K562 (cell line): ENCODE results near the gene RPS6KA4. TPM values are rescaled to one million over a fixed set of nuclear protein-coding genes. Genes with fewer than 3 reads are reported as not detected.

Source experiments
- ATAC-seq: fragments of 200-7000 bp; cut with Tn5 transposase; 3 replicates; pipeline ENCODE4 v1.9.1; 2020; ENCODE audit warnings: moderate library complexity
- BruUV-seq: library from RNA; stranded (reverse); fragments of 400-500 nt; replicated peaks from 2 replicates; lab custom pipeline; 2021; lab: Mats Ljungman, UMichigan
- CTCF ChIA-PET: fragments of 300-600 bp; formaldehyde crosslinking; extraction: SDS; loops from one replicate; lab custom pipeline; 2021; ENCODE audit warnings: low intra/inter-chr PET ratio; lab: Yijun Ruan, JAX
- POLR2A ChIA-PET: fragments of 300-600, 350-650 bp; sonication (Branson Sonifier 250); formaldehyde crosslinking; extraction: SDS; loops from one replicate; lab custom pipeline; 2021; ENCODE audit warnings: antibody characterized with exemption, inconsistent platforms; lab: Yijun Ruan, JAX
- DNase-seq, 4 experiments: peaks; one replicate each; pipeline versions ENCODE4 v3.0.0 to v3.0.0-alpha.2; 2011 to 2018; ENCODE audit warnings: low spot score in 3 of 4, mixed read lengths in 3 of 4; ENCODE audit errors: extremely low read depth in 1 of 4
- FAIRE-seq: peaks from 2 replicates; lab custom pipeline; 2011; peaks lifted over from hg19 to GRCh38; lab: Jason Lieb, UNC
- H2AFZ ChIP-seq: 2 replicates; pipeline ENCODE4 v1.6.0; 2011; ENCODE audit warnings: low read depth, low read length, control low read depth, inconsistent platforms
- H3K27ac ChIP-seq: fragments of 200-600 bp; 3 replicates; pipeline ENCODE4 v1.8.0; 2011; ENCODE audit warnings: low read depth, mild to moderate bottlenecking, control low read depth, inconsistent platforms, low read length, moderate library complexity, mixed read lengths; ENCODE audit errors: extremely low read depth
- H3K27me3 ChIP-seq, 2 experiments: fragments of 300-600 bp in 1 of 2; 2 replicates in 1 of 2; 3 replicates in 1 of 2; pipeline versions ENCODE4 v1.6.0 to v1.8.0; 2011; ENCODE audit warnings: inconsistent platforms in 2 of 2, low read length in 2 of 2, mild to moderate bottlenecking in 1 of 2, mixed read lengths in 1 of 2, moderate library complexity in 1 of 2; ENCODE audit not compliant: control insufficient read depth in 2 of 2, insufficient read depth in 2 of 2
- H3K36me3 ChIP-seq: fragments of 300-600 bp; 3 replicates; pipeline ENCODE4 v1.8.0; 2011; ENCODE audit warnings: mild to moderate bottlenecking, low read length, inconsistent platforms; ENCODE audit not compliant: control insufficient read depth, insufficient read depth
- H3K4me1 ChIP-seq, 2 experiments: fragments of 200-600 bp in 1 of 2; replicated peaks in 1 of 2; 2 replicates in 1 of 2; 3 replicates in 1 of 2; pipeline versions ENCODE4 v1.5.1 to v1.8.0; 2011; ENCODE audit warnings: inconsistent platforms in 2 of 2, low read length in 2 of 2, mild to moderate bottlenecking in 1 of 2, mixed read lengths in 1 of 2, moderate library complexity in 1 of 2; ENCODE audit not compliant: control insufficient read depth in 2 of 2, insufficient read depth in 2 of 2
- H3K4me2 ChIP-seq: 2 replicates; pipeline ENCODE4 v1.6.1; 2011; ENCODE audit warnings: low read length, control low read depth, inconsistent platforms, mixed read lengths; ENCODE audit not compliant: insufficient read depth
- H3K4me3 ChIP-seq: fragments of 200-600 bp; sonication (generic), shearing (Covaris generic); 2 replicates; pipeline ENCODE4 v1.5.1; 2016; ENCODE audit warnings: control low read depth, inconsistent platforms
- H3K79me2 ChIP-seq: fragments of 200-600 bp; 3 replicates; pipeline ENCODE4 v1.8.0; 2011; ENCODE audit warnings: low read length, inconsistent platforms; ENCODE audit not compliant: control insufficient read depth, insufficient read depth
- H3K9ac ChIP-seq, 2 experiments: 2 replicates each; pipeline versions ENCODE4 v1.6.0 to v1.6.1; 2011; ENCODE audit warnings: low read depth in 2 of 2, low read length in 2 of 2, control low read depth in 1 of 2, inconsistent platforms in 1 of 2, mild to moderate bottlenecking in 1 of 2, mixed read lengths in 1 of 2; ENCODE audit not compliant: insufficient read depth in 1 of 2
- H3K9me1 ChIP-seq: one replicate; pipeline ENCODE4 v1.6.0; 2011; ENCODE audit warnings: inconsistent platforms, mild to moderate bottlenecking, low read length, moderate library complexity; ENCODE audit not compliant: control insufficient read depth, insufficient read depth
- H3K9me3 ChIP-seq: replicated peaks from 2 replicates; pipeline ENCODE4 v1.5.1; 2011; ENCODE audit warnings: low read depth, low read length, inconsistent platforms; ENCODE audit not compliant: control insufficient read depth, insufficient read depth
- H4K20me1 ChIP-seq: replicated peaks from 2 replicates; pipeline ENCODE4 v1.6.1; 2011; ENCODE audit warnings: low read length, inconsistent platforms, mixed read lengths; ENCODE audit not compliant: control insufficient read depth, insufficient read depth
- ARNT ChIP-seq, 2 experiments: fragments of 450-650 bp; IDR thresholded peaks; 2 replicates each; pipeline ENCODE4 v1.6.1; 2016; ENCODE audit warnings: mild to moderate bottlenecking in 1 of 2
- CTCF ChIP-seq, 3 experiments: IDR thresholded peaks in 2 of 3; conservative IDR thresholded peaks in 1 of 3; 2 replicates each; pipeline ENCODE4 v1.5.1; 2011 to 2012; ENCODE audit warnings: low read length in 3 of 3, mild to moderate bottlenecking in 3 of 3, control low read depth in 2 of 3, improper control_type of control experiment in 1 of 3, inconsistent platforms in 1 of 3, low read depth in 1 of 3, mixed read lengths in 1 of 3, moderate library complexity in 1 of 3; ENCODE audit not compliant: insufficient read depth in 2 of 3
- HNRNPUL1 ChIP-seq: fragments of 200-400 bp; formaldehyde crosslinking; IDR thresholded peaks from 2 replicates; pipeline ENCODE4 v1.6.1; 2017; ENCODE audit warnings: low read length
- NCOA1 ChIP-seq: fragments of 450-650 bp; IDR thresholded peaks from 2 replicates; pipeline ENCODE4 v1.6.1; 2016; ENCODE audit warnings: low read depth
- NEUROD1 ChIP-seq: fragments of 150-350 bp; IDR thresholded peaks from 2 replicates; pipeline ENCODE4 v1.6.1; 2014; ENCODE audit warnings: borderline replicate concordance, low read length, low read depth; ENCODE audit not compliant: partially characterized antibody
- NR4A1 ChIP-seq, 2 experiments: fragments of 250-450 bp in 1 of 2; fragments of 450-650 bp in 1 of 2; sonication (Bioruptor Pico) in 1 of 2; IDR thresholded peaks; 2 replicates each; pipeline versions ENCODE4 v1.4.0 to v1.6.1; 2016 to 2020; ENCODE audit warnings: mild to moderate bottlenecking in 2 of 2, missing compliant biosample characterization in 1 of 2, missing genetic modification characterization in 1 of 2, moderate library complexity in 1 of 2
- POLR2G ChIP-seq: fragments of 200-400 bp; formaldehyde crosslinking; IDR thresholded peaks from 2 replicates; pipeline ENCODE4 v1.6.1; 2017; ENCODE audit warnings: low read depth, mild to moderate bottlenecking, antibody characterized with exemption, low read length, moderate library complexity
- RBFOX2 ChIP-seq: fragments of 200-400 bp; formaldehyde crosslinking; IDR thresholded peaks from 2 replicates; pipeline ENCODE4 v1.6.1; 2017; ENCODE audit warnings: low read depth, mild to moderate bottlenecking, low read length, moderate library complexity
- ZEB2 ChIP-seq: fragments of 450-650 bp; IDR thresholded peaks from 2 replicates; pipeline ENCODE4 v1.6.1; 2016
- ZNF778 ChIP-seq: fragments of 450-650 bp; formaldehyde crosslinking; IDR thresholded peaks from 2 replicates; pipeline ENCODE4 v1.4.0; 2020; ENCODE audit warnings: mild to moderate bottlenecking, moderate library complexity
- WGBS: fragments of 100-300 bp; shearing (Covaris generic); methylation state at CpG from one replicate; pipeline ENCODE4 v1.1.6; 2016; ENCODE audit warnings: low coverage, mixed read lengths; ENCODE audit not compliant: insufficient coverage; ENCODE audit errors: missing lambda C conversion rate; 5-methylcytosine and 5-hydroxymethylcytosine counted together
- in situ Hi-C: fragments of 300-500 bp; cut with MboI; formaldehyde crosslinking; loops from 4 replicates; pipeline ENCODE4 v1.15.0; 2018; ENCODE audit warnings: inconsistent platforms, mixed read lengths
- intact Hi-C: fragments of 100-400 bp; cut with micrococcal nuclease; formaldehyde crosslinking; loops from 2 replicates; pipeline ENCODE4 v1.14.2; 2022
- polyA plus RNA-seq, 8 experiments: library from polyadenylated mRNA; depleted of rRNA in 4 of 8; stranded (reverse) in 5 of 8; unstranded in 3 of 8; fragments of >200 nt; fragmentation: Nextera tagmentation in 2 of 8; fragmentation: Illumina TruSeq in 1 of 8; extraction: Ambion mirVana in 2 of 8; extraction: Trizol in 1 of 8; gene quantifications; 2 replicates each; pipeline versions ENCODE4 v1.2.1 to v1.2.3, GENCODE V29; 2011 to 2014; ENCODE audit warnings: inconsistent platforms in 1 of 8, missing spikeins in 1 of 8
- total RNA-seq, 7 experiments: library from RNA; depleted of rRNA in 6 of 7; stranded (reverse); fragments of >200 nt in 6 of 7; fragmentation: Illumina TruSeq in 2 of 7; extraction: Trizol in 2 of 7; gene quantifications; 2 replicates each; pipeline versions ENCODE4 v1.2.1 to v1.2.3, GENCODE V29; 2011 to 2021; ENCODE audit warnings: low replicate concordance in 1 of 7
- TF ChIP-seq, protein P1 (sequence below), 2 experiments: fragments of 450-650 bp; conservative IDR thresholded peaks; 2 replicates each; pipeline ENCODE4 v1.6.1; 2017; ENCODE audit warnings: mild to moderate bottlenecking in 2 of 2, moderate library complexity in 2 of 2
- TF ChIP-seq, protein P2 (sequence below): sonication (generic); formaldehyde crosslinking; IDR thresholded peaks from 2 replicates; pipeline ENCODE4 v1.8.1; 2023; ENCODE audit warnings: mild to moderate bottlenecking, missing genetic modification reagents

Gene RPS6KA4
- total and polyA plus RNA-seq, 9 of the 15 experiments (the other 6 are each of a cell fraction or from before 2014, with no cell fraction given) = 0.15 to 23.8 (median 9.8) TPM

DNA sequence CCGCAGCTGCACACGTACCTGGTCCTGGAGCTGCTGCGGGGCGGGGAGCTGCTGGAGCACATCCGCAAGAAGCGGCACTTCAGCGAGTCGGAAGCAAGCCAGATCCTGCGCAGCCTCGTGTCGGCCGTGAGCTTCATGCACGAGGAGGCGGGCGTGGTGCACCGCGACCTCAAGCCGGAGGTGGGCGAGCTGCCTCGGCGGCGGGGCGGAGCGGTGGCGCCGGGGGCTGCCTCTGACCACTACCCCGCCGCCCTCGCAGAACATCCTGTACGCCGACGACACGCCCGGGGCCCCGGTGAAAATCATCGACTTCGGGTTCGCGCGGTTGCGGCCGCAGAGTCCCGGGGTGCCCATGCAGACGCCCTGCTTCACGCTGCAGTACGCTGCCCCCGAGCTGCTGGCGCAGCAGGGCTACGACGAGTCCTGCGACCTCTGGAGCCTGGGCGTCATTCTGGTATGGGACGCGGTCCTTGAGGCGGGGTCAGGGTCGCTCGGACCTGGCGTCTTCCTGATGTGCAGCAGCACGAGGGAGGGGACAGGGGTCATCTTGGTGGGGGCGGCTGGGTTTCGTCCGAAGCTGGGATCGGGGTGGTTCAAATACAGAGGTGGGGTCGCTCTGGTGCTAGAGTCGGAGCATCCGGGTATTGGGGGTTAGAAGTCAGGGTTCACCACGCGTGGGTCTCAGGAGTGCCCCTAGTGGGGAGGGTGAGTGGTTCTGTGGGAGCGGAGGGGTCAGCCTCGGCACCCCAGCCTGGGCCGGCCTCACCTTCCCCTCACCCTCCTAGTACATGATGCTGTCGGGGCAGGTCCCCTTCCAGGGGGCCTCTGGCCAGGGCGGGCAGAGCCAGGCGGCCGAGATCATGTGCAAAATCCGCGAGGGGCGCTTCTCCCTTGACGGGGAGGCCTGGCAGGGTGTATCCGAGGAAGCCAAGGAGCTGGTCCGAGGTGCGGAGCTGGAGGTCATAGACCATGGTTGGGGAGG lies 10.8 kb downstream of the RPS6KA4 start:
- Histone ChIP-seq H3K4me1 (peaks cover 0 to 26% of the 10 kb centered on the region in 2 experiments; a peak in 2 of 5 replicates), H3K27ac (no peak overlapping the region), H2AFZ (no peak overlapping the region), H3K36me3 (peaks cover 47% of the 10 kb centered on the region; the same call in 2 of the 3 replicates), H3K9me1 (no peaks in the 10 kb centered on the region), H3K79me2 (no peaks in the 10 kb centered on the region), H3K4me2 (no peak overlapping the region), H3K9ac (no peak overlapping the region; a peak in 1 of 4 replicates), H3K9me3 (no peaks in the 10 kb centered on the region; the same call in 1 of the 2 replicates), H3K4me3 (no peak overlapping the region), H4K20me1 (no peaks in the 10 kb centered on the region), H3K27me3 (no peaks in the 10 kb centered on the region)
- intact Hi-C loops (no loop called here), in situ Hi-C loops (no loop called here)
- 97% methylated on average over 23 of the region's 82 CpGs for WGBS
- ChIA-PET CTCF (no interaction called here), POLR2A (interaction anchor here (1.6 kb wide), 1 partner anchor 13 kb away, joined by 5 read pairs; no protein-coding TSS in a partner anchor)
- no peak for ATAC-seq
- no TSS peak for BruUV-seq
- DNase-seq = no peak
- TF ChIP-seq RBFOX2 = no peak; the same call in 1 of the 2 replicates
- 0 out of 6 replicates have a peak, but pooled peaks of 2 of the 3 experiments have one; percentile 1 to 6 for TF ChIP-seq CTCF (IDR thresholded peaks at IDR 0.05 in 2 of 3, conservative IDR thresholded peaks at IDR 0.05 in 1 of 3; ENCODE audit: insufficient read depth in 2 of 3, low read depth in 1 of 3, low read length in 3 of 3)
- TF ChIP-seq ARNT (IDR thresholded peaks at IDR 0.05) = no peak
- TF ChIP-seq NR4A1 (CRISPR knock-in tag; IDR thresholded peaks at IDR 0.05) = no peak
- TF ChIP-seq NR4A1 (tag; IDR thresholded peaks at IDR 0.05) = no peak
- no peak for TF ChIP-seq NCOA1
- no peak for TF ChIP-seq NEUROD1
- no peak for TF ChIP-seq ZEB2
- TF ChIP-seq, protein P1, sequence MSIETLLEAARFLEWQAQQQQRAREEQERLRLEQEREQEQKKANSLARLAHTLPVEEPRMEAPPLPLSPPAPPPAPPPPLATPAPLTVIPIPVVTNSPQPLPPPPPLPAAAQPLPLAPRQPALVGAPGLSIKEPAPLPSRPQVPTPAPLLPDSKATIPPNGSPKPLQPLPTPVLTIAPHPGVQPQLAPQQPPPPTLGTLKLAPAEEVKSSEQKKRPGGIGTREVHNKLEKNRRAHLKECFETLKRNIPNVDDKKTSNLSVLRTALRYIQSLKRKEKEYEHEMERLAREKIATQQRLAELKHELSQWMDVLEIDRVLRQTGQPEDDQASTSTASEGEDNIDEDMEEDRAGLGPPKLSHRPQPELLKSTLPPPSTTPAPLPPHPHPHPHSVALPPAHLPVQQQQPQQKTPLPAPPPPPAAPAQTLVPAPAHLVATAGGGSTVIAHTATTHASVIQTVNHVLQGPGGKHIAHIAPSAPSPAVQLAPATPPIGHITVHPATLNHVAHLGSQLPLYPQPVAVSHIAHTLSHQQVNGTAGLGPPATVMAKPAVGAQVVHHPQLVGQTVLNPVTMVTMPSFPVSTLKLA (conservative IDR thresholded peaks at IDR 0.05) = no peak
- TF ChIP-seq HNRNPUL1 = no peak
- TF ChIP-seq POLR2G = peak; percentile 45; the same call in 1 of the 2 replicates
- no peak for TF ChIP-seq ZNF778 (CRISPR knock-in tag)
- TF ChIP-seq, protein P2, sequence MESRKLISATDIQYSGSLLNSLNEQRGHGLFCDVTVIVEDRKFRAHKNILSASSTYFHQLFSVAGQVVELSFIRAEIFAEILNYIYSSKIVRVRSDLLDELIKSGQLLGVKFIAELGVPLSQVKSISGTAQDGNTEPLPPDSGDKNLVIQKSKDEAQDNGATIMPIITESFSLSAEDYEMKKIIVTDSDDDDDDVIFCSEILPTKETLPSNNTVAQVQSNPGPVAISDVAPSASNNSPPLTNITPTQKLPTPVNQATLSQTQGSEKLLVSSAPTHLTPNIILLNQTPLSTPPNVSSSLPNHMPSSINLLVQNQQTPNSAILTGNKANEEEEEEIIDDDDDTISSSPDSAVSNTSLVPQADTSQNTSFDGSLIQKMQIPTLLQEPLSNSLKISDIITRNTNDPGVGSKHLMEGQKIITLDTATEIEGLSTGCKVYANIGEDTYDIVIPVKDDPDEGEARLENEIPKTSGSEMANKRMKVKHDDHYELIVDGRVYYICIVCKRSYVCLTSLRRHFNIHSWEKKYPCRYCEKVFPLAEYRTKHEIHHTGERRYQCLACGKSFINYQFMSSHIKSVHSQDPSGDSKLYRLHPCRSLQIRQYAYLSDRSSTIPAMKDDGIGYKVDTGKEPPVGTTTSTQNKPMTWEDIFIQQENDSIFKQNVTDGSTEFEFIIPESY = peak; percentile 74; the same call in 1 of the 2 replicates
- FAIRE-seq = no peak
